GM12878 (cell line): ENCODE measurements around the gene CUEDC1. TPM values are rescaled to one million over a fixed set of nuclear protein-coding genes. Genes with fewer than 3 reads are reported as not detected.
"Not testable (repeated sequence)": the region's sequence is repeated elsewhere in the genome, so short reads cannot be mapped to it uniquely, and the experiment has no call there.

Experiments
- ATAC-seq: fragments of 200-7000 bp; cut with Tn5 transposase; 3 replicates; pipeline ENCODE4 v1.9.1; 2020; ENCODE audit warnings: mild to moderate bottlenecking, moderate library complexity
- BruUV-seq: library from RNA; stranded (reverse); fragments of 400-500 nt; replicated peaks from 2 replicates; lab custom pipeline; 2021; lab: Mats Ljungman, UMichigan
- CTCF ChIA-PET: fragments of 300-600 bp; sonication (Branson Sonifier 250); formaldehyde crosslinking; extraction: SDS; loops from one replicate; lab custom pipeline; 2021; ENCODE audit warnings: inconsistent platforms; lab: Yijun Ruan, JAX
- POLR2A ChIA-PET: fragments of 350-600 bp; formaldehyde crosslinking; extraction: SDS; loops from one replicate; lab custom pipeline; 2021; ENCODE audit warnings: inconsistent platforms; lab: Charles Lee
- RAD21 ChIA-PET: fragments of 300-600 bp; sonication (Branson Sonifier 250); formaldehyde crosslinking; loops from one replicate; lab custom pipeline; 2023; ENCODE audit warnings: antibody characterized with exemption; ENCODE audit not compliant: unreplicated experiment; lab: Charles Lee
- SMC1A ChIA-PET: fragments of 300-600 bp; sonication (Branson Sonifier 250); formaldehyde crosslinking; loops from one replicate; lab custom pipeline; 2023; ENCODE audit not compliant: unreplicated experiment, uncharacterized antibody; lab: Charles Lee
- DNase-seq: peaks from one replicate; pipeline ENCODE4 v3.0.0-alpha.2; 2011; ENCODE audit warnings: low read depth, low spot score
- FAIRE-seq: peaks from 3 replicates; lab custom pipeline; 2011; peaks lifted over from hg19 to GRCh38; lab: Jason Lieb, UNC
- H2AFZ ChIP-seq: 2 replicates; pipeline ENCODE4 v1.6.0; 2011; ENCODE audit warnings: low read depth, low read length, control low read depth; ENCODE audit not compliant: control insufficient read depth
- H3K27ac ChIP-seq: 2 replicates; pipeline ENCODE4 v1.5.1; 2011; ENCODE audit warnings: control low read depth; ENCODE audit not compliant: control insufficient read depth, insufficient read depth
- H3K27me3 ChIP-seq, 2 experiments: replicated peaks in 1 of 2; 2 replicates each; pipeline versions ENCODE4 v1.6.0 to v1.6.1; 2011; ENCODE audit warnings: low read length in 1 of 2; ENCODE audit not compliant: control insufficient read depth in 2 of 2, insufficient read depth in 2 of 2
- H3K36me3 ChIP-seq, 2 experiments: 2 replicates each; pipeline ENCODE4 v1.5.1; 2011; ENCODE audit warnings: low read length in 1 of 2; ENCODE audit not compliant: control insufficient read depth in 2 of 2, insufficient read depth in 2 of 2
- H3K4me1 ChIP-seq: 2 replicates; pipeline ENCODE4 v1.6.1; 2011; ENCODE audit warnings: mild to moderate bottlenecking, low read length, moderate library complexity, mixed read lengths; ENCODE audit not compliant: control insufficient read depth, insufficient read depth
- H3K4me2 ChIP-seq: 2 replicates; pipeline ENCODE4 v1.6.0; 2011; ENCODE audit warnings: control low read depth; ENCODE audit not compliant: control insufficient read depth, insufficient read depth
- H3K4me3 ChIP-seq: fragments of 200-600 bp; sonication (generic); 2 replicates; pipeline ENCODE4 v1.5.1; 2016
- H3K79me2 ChIP-seq: 2 replicates; pipeline ENCODE4 v1.6.0; 2011; ENCODE audit warnings: low read length; ENCODE audit not compliant: control insufficient read depth, insufficient read depth
- H3K9ac ChIP-seq: 2 replicates; pipeline ENCODE4 v1.8.0; 2011; ENCODE audit warnings: low read length, control low read depth, mixed read lengths; ENCODE audit not compliant: control insufficient read depth, insufficient read depth
- H3K9me3 ChIP-seq: replicated peaks from 3 replicates; pipeline ENCODE4 v1.5.1; 2011; ENCODE audit warnings: mild to moderate bottlenecking, low read length; ENCODE audit not compliant: control insufficient read depth, insufficient read depth
- H4K20me1 ChIP-seq: 2 replicates; pipeline ENCODE4 v1.6.0; 2011; ENCODE audit not compliant: control insufficient read depth, insufficient read depth
- ATF7 ChIP-seq: fragments of 450-650 bp; IDR thresholded peaks from 2 replicates; pipeline ENCODE4 v1.6.1; 2016; ENCODE audit warnings: low read depth, mild to moderate bottlenecking
- NFIC ChIP-seq: IDR thresholded peaks from 2 replicates; pipeline ENCODE4 v1.6.1; 2012; ENCODE audit warnings: low read depth, mild to moderate bottlenecking, inconsistent platforms, low read length, moderate library complexity
- WGBS: methylation state at CpG from one replicate; pipeline ENCODE4 v1.1.6; 2016; ENCODE audit warnings: low lambda C conversion rate; ENCODE audit not compliant: insufficient replicate concordance, insufficient coverage; ENCODE audit errors: missing lambda C conversion rate; 5-methylcytosine and 5-hydroxymethylcytosine counted together
- in situ Hi-C: fragments of 300-500 bp; cut with MboI; formaldehyde crosslinking; loops from 9 replicates; pipeline ENCODE4 v1.14.3; 2018; ENCODE audit warnings: mixed read lengths
- intact Hi-C: fragments of 100-400 bp; cut with micrococcal nuclease; formaldehyde crosslinking; loops from one replicate; pipeline ENCODE4 v1.14.2; 2022; ENCODE audit not compliant: unreplicated experiment
- polyA plus RNA-seq, 11 experiments: library from polyadenylated mRNA; depleted of rRNA in 4 of 11; unstranded in 6 of 11; stranded (reverse) in 5 of 11; fragments of >200 nt; fragmentation: Nextera tagmentation in 4 of 11; fragmentation: Illumina TruSeq in 1 of 11; extraction: Ambion mirVana in 4 of 11; extraction: Trizol in 1 of 11; gene quantifications; 1 replicate in 1 of 11; 2 replicates in 10 of 11; pipeline versions ENCODE4 v1.2.1 to v1.2.3, GENCODE V29; 2011 to 2016; ENCODE audit warnings: inconsistent platforms in 2 of 11, missing spikeins in 2 of 11, low read depth in 1 of 11
- total RNA-seq, 4 experiments: library from RNA; depleted of rRNA in 3 of 4; stranded (reverse); fragments of >200 nt in 3 of 4; fragmentation: Illumina TruSeq in 1 of 4; extraction: Trizol in 1 of 4; gene quantifications; 2 replicates each; pipeline versions ENCODE4 v1.2.1 to v1.2.3, GENCODE V29; 2013 to 2021
- TF ChIP-seq, protein P1 (sequence below): IDR thresholded peaks from 2 replicates; pipeline ENCODE4 v1.6.1; 2011; ENCODE audit warnings: low read depth, low read length, improper control_type of control experiment, borderline replicate concordance
- TF ChIP-seq, protein P2 (sequence below): fragments of 450-650 bp; IDR thresholded peaks from 2 replicates; pipeline ENCODE4 v1.6.1; 2017; ENCODE audit warnings: antibody characterized with exemption, mild to moderate bottlenecking, moderate library complexity

Gene CUEDC1
- total and polyA plus RNA-seq, 10 of the 15 experiments (the other 5 are each of a cell fraction or from before 2014, with no cell fraction given) = 0.24 to 7.4 (median 1.8) TPM

GRCh38 chr17:57959929-57960328 is 4.7 kb upstream of the CUEDC1 start (continued):
- TF ChIP-seq, protein P1, sequence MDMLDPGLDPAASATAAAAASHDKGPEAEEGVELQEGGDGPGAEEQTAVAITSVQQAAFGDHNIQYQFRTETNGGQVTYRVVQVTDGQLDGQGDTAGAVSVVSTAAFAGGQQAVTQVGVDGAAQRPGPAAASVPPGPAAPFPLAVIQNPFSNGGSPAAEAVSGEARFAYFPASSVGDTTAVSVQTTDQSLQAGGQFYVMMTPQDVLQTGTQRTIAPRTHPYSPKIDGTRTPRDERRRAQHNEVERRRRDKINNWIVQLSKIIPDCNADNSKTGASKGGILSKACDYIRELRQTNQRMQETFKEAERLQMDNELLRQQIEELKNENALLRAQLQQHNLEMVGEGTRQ = no peak
- TF ChIP-seq, protein P2, sequence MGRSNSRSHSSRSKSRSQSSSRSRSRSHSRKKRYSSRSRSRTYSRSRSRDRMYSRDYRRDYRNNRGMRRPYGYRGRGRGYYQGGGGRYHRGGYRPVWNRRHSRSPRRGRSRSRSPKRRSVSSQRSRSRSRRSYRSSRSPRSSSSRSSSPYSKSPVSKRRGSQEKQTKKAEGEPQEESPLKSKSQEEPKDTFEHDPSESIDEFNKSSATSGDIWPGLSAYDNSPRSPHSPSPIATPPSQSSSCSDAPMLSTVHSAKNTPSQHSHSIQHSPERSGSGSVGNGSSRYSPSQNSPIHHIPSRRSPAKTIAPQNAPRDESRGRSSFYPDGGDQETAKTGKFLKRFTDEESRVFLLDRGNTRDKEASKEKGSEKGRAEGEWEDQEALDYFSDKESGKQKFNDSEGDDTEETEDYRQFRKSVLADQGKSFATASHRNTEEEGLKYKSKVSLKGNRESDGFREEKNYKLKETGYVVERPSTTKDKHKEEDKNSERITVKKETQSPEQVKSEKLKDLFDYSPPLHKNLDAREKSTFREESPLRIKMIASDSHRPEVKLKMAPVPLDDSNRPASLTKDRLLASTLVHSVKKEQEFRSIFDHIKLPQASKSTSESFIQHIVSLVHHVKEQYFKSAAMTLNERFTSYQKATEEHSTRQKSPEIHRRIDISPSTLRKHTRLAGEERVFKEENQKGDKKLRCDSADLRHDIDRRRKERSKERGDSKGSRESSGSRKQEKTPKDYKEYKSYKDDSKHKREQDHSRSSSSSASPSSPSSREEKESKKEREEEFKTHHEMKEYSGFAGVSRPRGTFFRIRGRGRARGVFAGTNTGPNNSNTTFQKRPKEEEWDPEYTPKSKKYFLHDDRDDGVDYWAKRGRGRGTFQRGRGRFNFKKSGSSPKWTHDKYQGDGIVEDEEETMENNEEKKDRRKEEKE = no peak
- TF ChIP-seq NFIC (no peak), ATF7 (no peak)

GRCh38 chr17:57958391-57958790 is 3.2 kb upstream of the CUEDC1 start:
- FAIRE-seq, CTCF ChIA-PET, DNase-seq, H3K4me3 ChIP-seq, H3K36me3 ChIP-seq, H2AFZ ChIP-seq, H3K4me2 ChIP-seq, H3K79me2 ChIP-seq, H4K20me1 ChIP-seq, in situ Hi-C loops, H3K27me3 ChIP-seq, POLR2A ChIA-PET, intact Hi-C loops, ATAC-seq, H3K9ac ChIP-seq, SMC1A ChIA-PET, BruUV-seq, H3K27ac ChIP-seq, H3K9me3 ChIP-seq: not testable (repeated sequence)
- WGBS = 67% methylated on average over 11 of the region's 15 CpGs
- RAD21 ChIA-PET = interaction anchor here (0.7 to 1.0 kb wide), 2 partner anchors 100 to 156 kb away, joined by 3 to 4 read pairs; no protein-coding TSS in a partner anchor
- H3K4me1 ChIP-seq = peaks cover 15% of the 10 kb centered on the region
